ENCODE data around the gene MRPS15. TPM values are rescaled to one million over a fixed set of nuclear protein-coding genes. Genes with fewer than 3 reads are reported as not detected.

The MRPS15 gene
- total RNA-seq, 1 donor from 2014 or later, result 110 TPM

Other genes starting within 250 kb of the MRPS15 start
- gene THRAP3, start 239.9 kb downstream of the MRPS15 start, total RNA-seq, result 57.6 TPM
- 1.3 TPM for gene SH3D21, start 158.0 kb downstream of the MRPS15 start, total RNA-seq
- 10.8 TPM for gene EVA1B, start 140.7 kb downstream of the MRPS15 start, total RNA-seq
- gene STK40, start 78.5 kb downstream of the MRPS15 start, total RNA-seq, result 73.5 TPM
- gene LSM10, start 66.5 kb downstream of the MRPS15 start, total RNA-seq, result 57.0 TPM
- gene OSCP1, start 13.9 kb downstream of the MRPS15 start, total RNA-seq, result 7.4 TPM
- gene CSF3R, start 18.5 kb upstream of the MRPS15 start, total RNA-seq, result 3.3 TPM